Endothelial cell (in vitro differentiated cells): ENCODE data around the gene SMCO4. TPM values are rescaled to one million over a fixed set of nuclear protein-coding genes. Genes with fewer than 3 reads are reported as not detected.
"Not testable (repeated sequence)": the region's sequence is repeated elsewhere in the genome, so short reads cannot be mapped to it uniquely, and the experiment has no call there.

Experiments
- DNase-seq: peaks from one replicate; pipeline ENCODE4 v3.0.0; 2021; ENCODE audit warnings: low spot score
- H3K27ac Mint-ChIP-seq: one replicate; pipeline ENCODE4 v1.8.0; 2021; ENCODE audit warnings: mixed read lengths, inconsistent platforms; ENCODE audit not compliant: unreplicated experiment
- H3K27me3 Mint-ChIP-seq: one replicate; pipeline ENCODE4 v1.8.0; 2021; ENCODE audit warnings: mild to moderate bottlenecking, moderate library complexity, mixed read lengths, inconsistent platforms; ENCODE audit not compliant: unreplicated experiment
- H3K36me3 Mint-ChIP-seq: one replicate; pipeline ENCODE4 v1.8.0; 2021; ENCODE audit warnings: mild to moderate bottlenecking, low read depth, mixed read lengths, inconsistent platforms; ENCODE audit not compliant: unreplicated experiment
- H3K4me1 Mint-ChIP-seq: one replicate; pipeline ENCODE4 v1.8.0; 2021; ENCODE audit warnings: mild to moderate bottlenecking, mixed read lengths, inconsistent platforms; ENCODE audit not compliant: unreplicated experiment
- H3K4me3 Mint-ChIP-seq: one replicate; pipeline ENCODE4 v1.8.0; 2021; ENCODE audit warnings: mild to moderate bottlenecking, mixed read lengths, inconsistent platforms; ENCODE audit not compliant: unreplicated experiment
- H3K9me3 Mint-ChIP-seq: one replicate; pipeline ENCODE4 v1.8.0; 2021; ENCODE audit warnings: mixed read lengths, inconsistent platforms; ENCODE audit not compliant: unreplicated experiment
- total RNA-seq: library from RNA; stranded (reverse); fragmentation: NEBNext Ultra II Directional; extraction: Animal tissue kit (Norgen Biotek cat#: 25700); gene quantifications from one replicate; pipeline ENCODE4 v1.2.1, GENCODE V29; 2021; ENCODE audit not compliant: unreplicated experiment
- TF ChIP-seq, protein P1 (sequence below): fragments of 200-600 bp; sonication (generic); IDR thresholded peaks from one replicate; pipeline ENCODE4 v1.5.0; 2021; ENCODE audit warnings: antibody characterized with exemption; ENCODE audit not compliant: unreplicated experiment

SMCO4 gene
- total RNA-seq, 1 donor from 2014 or later = 23.7 TPM

DNA sequence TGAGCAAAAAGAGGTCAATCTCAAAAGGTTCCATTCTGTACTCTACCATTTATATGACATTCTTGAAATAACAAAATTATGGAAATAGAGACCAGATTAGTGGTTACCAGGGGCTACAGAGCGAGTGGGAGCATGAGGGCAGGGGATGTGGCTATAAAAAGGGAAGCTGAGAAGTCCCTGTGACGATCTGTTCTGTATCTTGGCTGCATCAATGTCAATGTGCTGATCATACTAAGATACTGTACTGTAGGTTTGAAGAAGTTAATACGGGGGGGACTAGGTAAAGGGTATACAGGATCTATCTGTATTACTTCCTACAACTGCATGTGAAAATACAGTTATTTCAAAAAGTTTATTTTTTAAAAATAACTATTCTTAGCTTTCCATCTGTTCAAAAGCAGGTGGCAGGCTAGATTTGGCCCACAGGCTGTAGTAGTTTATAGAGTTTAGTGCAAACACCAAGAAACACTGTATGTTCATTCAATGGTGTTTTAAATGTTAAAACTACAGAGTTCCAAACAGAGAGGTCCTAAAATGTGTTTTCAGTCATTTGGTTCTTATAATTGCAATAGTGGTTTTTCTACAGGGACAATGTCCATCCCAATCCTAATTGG, 78.2 kb downstream of the SMCO4 start:
- no peaks in the 10 kb centered on the region for H3K9me3 Mint-ChIP-seq
- peaks cover 5% of the 10 kb centered on the region for H3K27me3 Mint-ChIP-seq
- DNase-seq = no peak
- no peak overlapping the region for H3K4me3 Mint-ChIP-seq
- TF ChIP-seq, protein P1, sequence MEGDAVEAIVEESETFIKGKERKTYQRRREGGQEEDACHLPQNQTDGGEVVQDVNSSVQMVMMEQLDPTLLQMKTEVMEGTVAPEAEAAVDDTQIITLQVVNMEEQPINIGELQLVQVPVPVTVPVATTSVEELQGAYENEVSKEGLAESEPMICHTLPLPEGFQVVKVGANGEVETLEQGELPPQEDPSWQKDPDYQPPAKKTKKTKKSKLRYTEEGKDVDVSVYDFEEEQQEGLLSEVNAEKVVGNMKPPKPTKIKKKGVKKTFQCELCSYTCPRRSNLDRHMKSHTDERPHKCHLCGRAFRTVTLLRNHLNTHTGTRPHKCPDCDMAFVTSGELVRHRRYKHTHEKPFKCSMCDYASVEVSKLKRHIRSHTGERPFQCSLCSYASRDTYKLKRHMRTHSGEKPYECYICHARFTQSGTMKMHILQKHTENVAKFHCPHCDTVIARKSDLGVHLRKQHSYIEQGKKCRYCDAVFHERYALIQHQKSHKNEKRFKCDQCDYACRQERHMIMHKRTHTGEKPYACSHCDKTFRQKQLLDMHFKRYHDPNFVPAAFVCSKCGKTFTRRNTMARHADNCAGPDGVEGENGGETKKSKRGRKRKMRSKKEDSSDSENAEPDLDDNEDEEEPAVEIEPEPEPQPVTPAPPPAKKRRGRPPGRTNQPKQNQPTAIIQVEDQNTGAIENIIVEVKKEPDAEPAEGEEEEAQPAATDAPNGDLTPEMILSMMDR = no peak
- H3K36me3 Mint-ChIP-seq = no peaks in the 10 kb centered on the region
- H3K27ac Mint-ChIP-seq = no peak overlapping the region
- peaks cover 2% of the 10 kb centered on the region for H3K4me1 Mint-ChIP-seq

GRCh38 chr11:93463666-93464065, 79.5 kb downstream of the SMCO4 start:
- not testable (repeated sequence) for H3K36me3 Mint-ChIP-seq, H3K27ac Mint-ChIP-seq

GRCh38 chr11:93458286-93458685, 84.9 kb downstream of the SMCO4 start:
- Mint-ChIP-seq H3K4me3 (no peak overlapping the region), H3K4me1 (no peaks in the 10 kb centered on the region), H3K9me3 (no peaks in the 10 kb centered on the region), H3K27me3 (peaks cover 5% of the 10 kb centered on the region), H3K27ac (no peak overlapping the region), H3K36me3 (no peaks in the 10 kb centered on the region)
- TF ChIP-seq, protein P1 = no peak
- DNase-seq = no peak

More at GRCh38 chr11:93463666-93464065, 79.5 kb downstream of the SMCO4 start:
- not testable (repeated sequence) for H3K9me3 Mint-ChIP-seq, H3K4me1 Mint-ChIP-seq, DNase-seq, H3K27me3 Mint-ChIP-seq, H3K4me3 Mint-ChIP-seq

DNA sequence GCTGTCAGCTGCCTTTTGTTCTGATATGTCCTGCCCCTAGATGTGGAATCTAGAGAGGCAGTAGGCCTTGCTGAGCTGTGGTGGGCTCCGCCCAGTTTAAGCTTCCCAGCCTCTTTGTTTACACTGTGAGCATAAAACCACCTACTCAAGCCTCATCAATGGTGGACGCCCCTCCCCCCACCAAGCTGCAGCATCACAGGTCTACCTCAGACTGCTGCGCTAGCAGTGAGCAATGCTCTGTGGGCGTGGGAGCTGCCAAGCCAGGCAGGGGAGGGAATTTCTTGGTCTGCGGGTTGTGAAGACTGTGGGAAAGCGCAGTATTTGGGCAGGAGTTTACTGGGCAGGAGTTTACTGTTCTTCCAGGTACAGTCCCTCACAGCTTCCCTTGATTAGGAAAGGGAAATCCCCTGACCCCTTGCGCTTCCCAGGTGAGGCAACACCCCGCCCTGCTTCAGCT, 98.5 kb downstream of the SMCO4 start:
- TF ChIP-seq, protein P1 = no peak
- no peak for DNase-seq
- H3K4me3 Mint-ChIP-seq = no peak overlapping the region
- no peaks in the 10 kb centered on the region for H3K36me3 Mint-ChIP-seq
- H3K27me3 Mint-ChIP-seq = no peaks in the 10 kb centered on the region
- no peaks in the 10 kb centered on the region for H3K4me1 Mint-ChIP-seq
- H3K27ac Mint-ChIP-seq = no peak overlapping the region
- H3K9me3 Mint-ChIP-seq = peaks cover 5% of the 10 kb centered on the region

DNA sequence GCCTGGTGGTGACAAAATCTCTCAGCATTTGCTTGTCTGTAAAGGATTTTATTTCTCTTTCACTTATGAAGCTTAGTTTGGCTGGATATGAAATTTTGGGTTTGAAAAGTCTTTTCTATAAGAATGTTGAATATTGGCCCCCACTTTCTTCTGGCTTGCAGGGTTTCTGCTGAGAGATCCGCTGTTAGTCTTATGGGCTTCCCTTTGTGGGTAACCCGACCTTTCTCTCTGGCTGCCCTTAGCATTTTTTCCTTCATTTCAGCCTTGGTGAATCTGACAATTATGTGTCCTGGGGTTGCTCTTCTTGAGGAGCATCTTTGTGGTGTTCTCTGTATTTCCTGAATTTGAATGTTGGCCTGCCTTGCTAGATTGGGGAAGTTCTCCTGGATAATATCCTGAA, 100.0 kb downstream of the SMCO4 start:
- H3K27ac Mint-ChIP-seq, H3K4me1 Mint-ChIP-seq, H3K9me3 Mint-ChIP-seq: not testable (repeated sequence)

DNA sequence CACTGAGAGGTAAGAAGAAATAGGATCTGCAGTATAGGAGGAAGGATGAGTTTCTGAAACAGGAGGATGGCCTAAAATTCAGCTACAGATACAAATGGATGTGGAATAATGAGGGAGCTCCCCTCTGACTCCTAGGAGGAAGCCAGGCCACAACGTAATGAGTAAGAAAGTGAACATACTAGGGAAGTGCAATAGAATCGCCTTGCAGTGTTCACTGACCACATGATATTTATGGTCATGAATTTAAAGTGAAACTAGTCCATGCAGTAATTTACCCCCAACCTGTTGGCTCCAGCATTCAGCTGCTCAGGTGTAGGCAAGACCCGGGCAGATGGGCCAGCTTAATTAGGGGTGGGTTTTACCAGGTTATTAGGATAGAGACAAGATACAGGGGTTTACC, 110.9 kb downstream of the SMCO4 start:
- no peak for DNase-seq
- Mint-ChIP-seq H3K27ac (no peak overlapping the region), H3K4me1 (no peaks in the 10 kb centered on the region), H3K4me3 (no peak overlapping the region), H3K36me3 (no peaks in the 10 kb centered on the region), H3K9me3 (no peaks in the 10 kb centered on the region), H3K27me3 (no peaks in the 10 kb centered on the region)
- TF ChIP-seq, protein P1 = no peak

More for the DNA sequence above, 100.0 kb downstream of the SMCO4 start:
- DNase-seq, H3K36me3 Mint-ChIP-seq, H3K4me3 Mint-ChIP-seq, H3K27me3 Mint-ChIP-seq: not testable (repeated sequence)
